ENCODE data around the gene TMEM255B. TPM values are rescaled to one million over a fixed set of nuclear protein-coding genes. Genes with fewer than 3 reads are reported as not detected.

The TMEM255B gene
- total RNA-seq, 2 experiments from 2014 or later = 1.1 to 1.2 TPM

- Mint-ChIP-seq H3K27me3 (no peaks in the 10 kb centered on the region), H3K9me3 (peaks cover 4% of the 10 kb centered on the region), H3K4me3 (no peak overlapping the region), H3K27ac (no peak overlapping the region), H3K4me1 (peaks cover 2% of the 10 kb centered on the region), H3K36me3 (no peaks in the 10 kb centered on the region)
- no peak for DNase-seq
Observed at GRCh38 chr13:113804017-113804702, 45.1 kb downstream of the TMEM255B start.

- Mint-ChIP-seq H3K27ac (no peak overlapping the region), H3K4me1 (peaks cover 2% of the 10 kb centered on the region), H3K4me3 (no peak overlapping the region), H3K27me3 (no peaks in the 10 kb centered on the region), H3K36me3 (no peaks in the 10 kb centered on the region), H3K9me3 (peaks cover 5% of the 10 kb centered on the region)
- DNase-seq = no peak
Observed at GRCh38 chr13:113804703-113805430, 45.8 kb downstream of the TMEM255B start.

GRCh38 chr13:113805431-113806103, 46.5 kb downstream of the TMEM255B start:
- Mint-ChIP-seq H3K4me3 (no peak overlapping the region), H3K36me3 (no peaks in the 10 kb centered on the region), H3K4me1 (peaks cover 2% of the 10 kb centered on the region), H3K27me3 (no peaks in the 10 kb centered on the region), H3K9me3 (peaks cover 7% of the 10 kb centered on the region), H3K27ac (no peak overlapping the region)
- DNase-seq = no peak

GRCh38 chr13:113806104-113806471, 47.1 kb downstream of the TMEM255B start:
- H3K4me1 Mint-ChIP-seq = peaks cover 2% of the 10 kb centered on the region

GRCh38 chr13:113806526-113806925, 47.5 kb downstream of the TMEM255B start:
- Mint-ChIP-seq H3K4me3 (no peak overlapping the region), H3K4me1 (peaks cover 2% of the 10 kb centered on the region), H3K36me3 (no peaks in the 10 kb centered on the region), H3K27ac (no peak overlapping the region), H3K27me3 (no peaks in the 10 kb centered on the region), H3K9me3 (peaks cover 7% of the 10 kb centered on the region)
- no peak for DNase-seq

More at GRCh38 chr13:113806104-113806471, 47.1 kb downstream of the TMEM255B start:
- Mint-ChIP-seq H3K27ac (no peak overlapping the region), H3K36me3 (no peaks in the 10 kb centered on the region), H3K27me3 (no peaks in the 10 kb centered on the region), H3K9me3 (peaks cover 7% of the 10 kb centered on the region), H3K4me3 (no peak overlapping the region)
- DNase-seq = no peak

- no peaks in the 10 kb centered on the region for H3K27me3 Mint-ChIP-seq
Observed at GRCh38 chr13:113808058-113808834, 49.2 kb downstream of the TMEM255B start.

GRCh38 chr13:113809934-113810333, 50.9 kb downstream of the TMEM255B start:
- no peaks in the 10 kb centered on the region for H3K36me3 Mint-ChIP-seq
- no peak overlapping the region for H3K4me3 Mint-ChIP-seq
- H3K27me3 Mint-ChIP-seq = no peaks in the 10 kb centered on the region
- H3K4me1 Mint-ChIP-seq = peaks cover 2% of the 10 kb centered on the region
- DNase-seq = no peak
- H3K27ac Mint-ChIP-seq = no peak overlapping the region
- peaks cover 7% of the 10 kb centered on the region for H3K9me3 Mint-ChIP-seq

More at GRCh38 chr13:113808058-113808834, 49.2 kb downstream of the TMEM255B start:
- Mint-ChIP-seq H3K9me3 (peaks cover 7% of the 10 kb centered on the region), H3K36me3 (no peaks in the 10 kb centered on the region), H3K4me1 (peaks cover 2% of the 10 kb centered on the region), H3K4me3 (no peak overlapping the region), H3K27ac (peak overlapping the region; percentile 34)
- no peak for DNase-seq

GRCh38 chr13:113810640-113811039, 51.6 kb downstream of the TMEM255B start:
- Mint-ChIP-seq H3K4me1 (peaks cover 3% of the 10 kb centered on the region), H3K9me3 (peaks cover 7% of the 10 kb centered on the region), H3K36me3 (peaks cover 2% of the 10 kb centered on the region), H3K4me3 (no peak overlapping the region), H3K27ac (no peak overlapping the region), H3K27me3 (no peaks in the 10 kb centered on the region)
- DNase-seq = no peak

GRCh38 chr13:113811081-113811928, 52.3 kb downstream of the TMEM255B start:
- Mint-ChIP-seq H3K4me3 (no peak overlapping the region), H3K27me3 (no peaks in the 10 kb centered on the region), H3K4me1 (peaks cover 8% of the 10 kb centered on the region), H3K27ac (no peak overlapping the region), H3K36me3 (peaks cover 9% of the 10 kb centered on the region), H3K9me3 (peaks cover 7% of the 10 kb centered on the region)
- no peak for DNase-seq

GRCh38 chr13:113812178-113813040, 53.4 kb downstream of the TMEM255B start:
- H3K9me3 Mint-ChIP-seq = peaks cover 7% of the 10 kb centered on the region
- H3K4me1 Mint-ChIP-seq = peaks cover 14% of the 10 kb centered on the region
- DNase-seq = no peak
- H3K27me3 Mint-ChIP-seq = no peaks in the 10 kb centered on the region
- H3K27ac Mint-ChIP-seq = no peak overlapping the region
- H3K36me3 Mint-ChIP-seq = peaks cover 9% of the 10 kb centered on the region
- no peak overlapping the region for H3K4me3 Mint-ChIP-seq

GRCh38 chr13:113813070-113813748, 54.2 kb downstream of the TMEM255B start:
- H3K4me3 Mint-ChIP-seq = no peak overlapping the region
- H3K36me3 Mint-ChIP-seq = peaks cover 11% of the 10 kb centered on the region
- no peak for DNase-seq
- no peaks in the 10 kb centered on the region for H3K27me3 Mint-ChIP-seq
- H3K4me1 Mint-ChIP-seq = peaks cover 15% of the 10 kb centered on the region
- peaks cover 3% of the 10 kb centered on the region for H3K9me3 Mint-ChIP-seq
- H3K27ac Mint-ChIP-seq = no peak overlapping the region

- Mint-ChIP-seq H3K27ac (no peak overlapping the region), H3K27me3 (no peaks in the 10 kb centered on the region), H3K4me3 (no peak overlapping the region), H3K4me1 (peaks cover 14% of the 10 kb centered on the region), H3K9me3 (peaks cover 3% of the 10 kb centered on the region), H3K36me3 (peaks cover 11% of the 10 kb centered on the region)
- no peak for DNase-seq
Observed at GRCh38 chr13:113813749-113814434, 54.9 kb downstream of the TMEM255B start.

All from activated naive CD8-positive, alpha-beta T cell treated with anti-CD3 and anti-CD28 coated beads for 36 hours (primary cell).